Keratinocyte (primary cell): ENCODE results near the gene RGL1.

Source experiments
- CTCF ChIP-seq, 3 experiments: IDR thresholded peaks in 1 of 3; conservative IDR thresholded peaks in 1 of 3; optimal IDR thresholded peaks in 1 of 3; 2 replicates in 2 of 3; 3 replicates in 1 of 3; pipeline versions ENCODE3 to v1.5.1; 2011; ENCODE audit warnings: low read length in 3 of 3, mild to moderate bottlenecking in 3 of 3, moderate library complexity in 2 of 3, control low read depth in 1 of 3, inconsistent platforms in 1 of 3; ENCODE audit not compliant: insufficient read depth in 2 of 3; ENCODE audit errors: extremely low read depth in 1 of 3
- EZH2 ChIP-seq: IDR thresholded peaks from one replicate; pipeline ENCODE4 v1.6.1; 2012; ENCODE audit warnings: inconsistent platforms, mild to moderate bottlenecking, low read length, moderate library complexity

GRCh38 chr1:183887826-183888819 lies 83.2 kb downstream of the RGL1 start:
- no peak for TF ChIP-seq EZH2
- TF ChIP-seq CTCF (optimal IDR thresholded peaks at IDR 0.05 in 1 of 3, IDR thresholded peaks at IDR 0.05 in 1 of 3, conservative IDR thresholded peaks at IDR 0.05 in 1 of 3; ENCODE audit: extremely low read depth in 1 of 3, insufficient read depth in 2 of 3, low read length in 3 of 3), result no peak
